HG02623 (cell line): ENCODE results near the gene DUSP1.

ENCODE experiments used
- ATAC-seq: cut with Tn5 transposase; IDR thresholded peaks from one replicate; pipeline ENCODE4 v1.9.1; 2021; ENCODE audit warnings: moderate library complexity; ENCODE audit not compliant: unreplicated experiment

Gene DUSP1

GRCh38 chr5:172745838-172746237 is 25.2 kb downstream of the DUSP1 start:
- no peak for ATAC-seq

GRCh38 chr5:172745406-172745805 is 25.6 kb downstream of the DUSP1 start:
- ATAC-seq = no peak

GRCh38 chr5:172744123-172745104 is 26.6 kb downstream of the DUSP1 start:
- no peak for ATAC-seq

DNA sequence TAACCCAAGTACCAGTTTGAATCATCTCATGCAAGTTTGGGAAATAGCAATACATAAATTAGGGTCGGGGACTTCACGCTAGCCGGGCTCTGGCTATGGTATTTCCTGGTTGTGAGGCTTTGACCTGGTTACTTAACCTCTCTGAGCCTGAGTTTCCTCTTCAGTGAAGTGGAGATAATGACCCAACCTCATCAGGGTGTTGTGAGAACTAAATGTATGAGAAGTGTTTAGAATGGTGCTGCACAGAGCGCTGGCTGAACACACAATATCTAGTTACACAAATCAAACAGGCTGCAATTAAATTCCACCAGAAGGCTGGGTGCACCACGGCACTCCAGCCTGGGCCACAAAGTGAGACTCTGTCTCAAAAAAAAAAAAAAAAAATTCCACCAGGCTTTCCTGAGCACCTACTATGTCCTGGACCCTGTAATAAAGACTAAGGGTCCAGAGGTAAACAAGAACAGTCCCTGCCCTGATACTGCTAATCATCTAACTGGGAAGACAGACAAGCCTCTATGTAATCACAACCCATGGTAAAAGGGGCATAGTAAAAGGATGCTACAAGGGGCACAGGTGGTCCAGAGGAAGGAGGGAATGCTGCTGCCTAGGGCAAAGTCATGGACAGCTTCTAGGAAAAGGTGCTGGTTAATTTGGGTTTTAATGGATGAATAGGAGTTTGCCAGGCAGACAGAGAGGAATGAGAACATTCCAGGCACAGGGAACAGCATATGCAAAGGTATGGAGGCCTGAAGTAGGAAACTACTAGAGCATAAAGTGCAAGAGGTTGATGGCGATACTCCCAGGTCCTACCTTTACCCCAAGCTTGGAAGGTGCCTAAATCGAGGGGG is 27.7 kb downstream of the DUSP1 start:
- no peak for ATAC-seq

DNA sequence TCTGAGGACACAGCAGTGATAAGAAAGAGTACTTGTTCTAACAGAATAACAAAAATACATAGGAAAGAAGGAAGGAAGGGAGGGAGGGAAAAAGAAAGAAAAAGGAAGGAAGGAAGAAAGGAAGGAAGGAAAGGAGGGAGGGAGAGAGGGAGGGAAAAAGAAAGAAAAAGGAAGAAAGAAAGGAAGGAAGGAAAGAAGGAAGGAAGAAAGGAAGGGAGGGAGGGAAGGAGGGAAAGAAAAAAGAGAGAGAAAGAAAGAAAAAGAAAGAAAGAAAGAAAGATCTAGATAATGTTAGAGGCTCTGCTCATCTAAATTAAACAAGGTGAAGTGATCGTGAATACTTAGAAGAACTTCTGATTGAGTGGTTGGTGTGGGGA is 29.8 kb downstream of the DUSP1 start:
- no peak for ATAC-seq

- ATAC-seq = no peak
Measured at GRCh38 chr5:172740428-172741205, 30.4 kb downstream of the DUSP1 start.

GRCh38 chr5:172739375-172739774 is 31.6 kb downstream of the DUSP1 start:
- no peak for ATAC-seq

- no peak for ATAC-seq
Measured at GRCh38 chr5:172736508-172737135, 34.4 kb downstream of the DUSP1 start.

GRCh38 chr5:172735141-172735831 is 35.7 kb downstream of the DUSP1 start:
- no peak for ATAC-seq

DNA sequence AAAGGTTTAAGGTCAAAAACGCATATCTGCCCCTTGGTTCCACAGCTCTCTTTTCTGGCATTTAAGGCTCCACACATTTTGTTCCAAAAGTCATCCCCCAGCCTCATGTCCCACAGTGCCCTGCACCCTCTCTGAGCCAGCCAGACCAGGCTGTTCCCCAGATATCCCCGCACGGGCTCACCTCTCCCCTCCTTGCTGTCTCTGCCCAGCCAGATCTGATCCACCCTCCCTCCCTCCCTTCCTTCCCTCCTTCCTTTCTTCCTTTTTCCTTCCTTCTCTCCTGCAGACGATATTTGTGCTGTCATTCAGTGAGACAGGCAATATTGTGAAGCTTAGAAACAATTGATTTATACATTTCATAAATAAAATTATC is 37.0 kb downstream of the DUSP1 start:
- no peak for ATAC-seq

DNA sequence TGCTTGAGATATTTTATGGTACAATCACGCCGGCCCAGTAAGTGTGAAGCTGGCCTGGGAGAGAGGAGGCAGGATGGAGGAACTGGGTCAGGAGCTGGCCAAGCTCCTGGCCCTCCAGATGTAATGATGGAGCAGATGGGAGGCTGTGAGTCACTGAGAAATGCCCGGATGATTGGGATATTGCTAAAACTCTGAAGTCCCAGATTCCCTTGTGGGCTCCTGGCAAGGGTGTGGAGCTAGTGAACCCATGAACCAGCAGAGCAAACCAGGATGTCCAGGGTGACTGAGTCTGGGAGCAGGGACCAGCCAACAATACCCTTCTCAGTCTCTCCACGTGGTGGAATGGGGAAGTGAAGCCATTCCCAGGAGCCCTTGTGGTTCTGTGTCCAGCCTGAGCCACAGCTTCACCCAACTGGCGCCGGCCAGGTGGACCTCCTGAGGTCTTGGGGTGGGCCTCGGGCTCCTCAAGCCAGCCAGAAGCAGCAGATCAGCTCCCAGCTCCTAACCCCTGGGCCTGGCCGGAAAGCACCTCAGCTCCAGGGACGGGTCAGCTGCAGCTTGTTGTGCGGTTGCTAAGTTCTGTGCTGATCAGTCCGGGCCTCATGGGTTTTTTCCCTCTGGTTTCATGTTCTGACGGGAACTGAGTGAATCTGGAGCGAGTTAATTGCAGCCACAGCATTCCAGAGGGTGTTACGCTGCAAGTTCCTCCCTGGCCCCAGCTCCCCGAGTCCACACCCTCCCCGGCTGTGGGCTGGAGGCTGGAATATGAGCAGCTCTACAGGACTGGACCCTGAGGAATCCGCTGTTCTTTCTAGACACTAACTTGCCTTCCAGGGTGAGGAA is 37.6 kb downstream of the DUSP1 start:
- no peak for ATAC-seq

DNA sequence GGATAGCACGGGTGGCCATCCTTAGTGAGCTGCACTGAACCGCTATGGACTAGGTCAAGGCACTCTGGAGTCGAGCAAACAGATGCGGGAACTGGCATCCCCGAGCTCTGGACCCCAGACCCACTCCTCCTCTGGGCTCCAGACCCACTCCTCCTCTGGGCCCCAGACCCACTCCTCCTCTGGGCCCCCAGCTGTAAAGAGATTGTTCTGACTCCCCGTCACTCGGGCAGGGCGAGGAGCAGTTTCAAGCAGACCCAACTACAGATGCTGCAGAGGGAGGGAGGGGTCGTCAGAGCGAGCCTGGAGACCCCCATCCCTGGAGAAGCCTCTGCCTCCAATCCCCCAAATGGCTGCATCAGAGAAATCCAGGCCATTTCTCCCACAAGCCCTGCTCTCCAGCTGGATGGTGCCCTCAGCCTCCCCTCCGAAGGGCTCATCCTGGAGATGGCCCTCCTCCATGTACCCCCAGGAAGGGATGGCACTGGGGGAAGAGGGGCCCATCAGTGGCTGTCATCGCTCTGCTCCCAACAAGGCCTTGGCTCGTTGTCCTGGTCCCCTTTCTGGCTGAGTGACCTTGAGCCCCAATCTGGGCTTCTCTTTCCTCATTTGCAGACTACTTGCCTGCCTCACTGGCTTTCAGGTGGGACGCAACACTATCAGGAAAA is 38.7 kb downstream of the DUSP1 start:
- ATAC-seq = no peak

DNA sequence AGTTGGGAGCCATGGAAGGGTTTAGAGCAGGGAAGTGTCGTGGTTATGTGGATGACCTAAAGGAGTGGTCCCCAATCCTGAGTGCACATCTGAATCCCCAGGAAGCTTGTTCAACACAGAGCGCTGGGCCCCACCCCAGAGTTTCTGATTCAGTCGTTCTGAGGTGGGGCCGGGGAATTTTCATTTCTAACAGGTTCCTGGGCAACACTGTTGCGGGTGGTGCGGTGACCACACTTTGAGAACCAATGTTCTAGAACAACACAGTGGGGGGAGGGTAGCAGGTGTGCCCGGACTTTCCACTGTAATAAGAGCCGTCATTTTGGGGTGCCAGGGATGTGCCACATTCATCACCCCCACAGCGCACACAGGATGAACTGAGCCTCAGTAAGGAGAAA is 39.3 kb downstream of the DUSP1 start:
- ATAC-seq = no peak

GRCh38 chr5:172730981-172731679 is 39.9 kb downstream of the DUSP1 start:
- no peak for ATAC-seq

GRCh38 chr5:172730222-172730621 is 40.8 kb downstream of the DUSP1 start:
- no peak for ATAC-seq

GRCh38 chr5:172729588-172729987 is 41.4 kb downstream of the DUSP1 start:
- ATAC-seq = no peak

DNA sequence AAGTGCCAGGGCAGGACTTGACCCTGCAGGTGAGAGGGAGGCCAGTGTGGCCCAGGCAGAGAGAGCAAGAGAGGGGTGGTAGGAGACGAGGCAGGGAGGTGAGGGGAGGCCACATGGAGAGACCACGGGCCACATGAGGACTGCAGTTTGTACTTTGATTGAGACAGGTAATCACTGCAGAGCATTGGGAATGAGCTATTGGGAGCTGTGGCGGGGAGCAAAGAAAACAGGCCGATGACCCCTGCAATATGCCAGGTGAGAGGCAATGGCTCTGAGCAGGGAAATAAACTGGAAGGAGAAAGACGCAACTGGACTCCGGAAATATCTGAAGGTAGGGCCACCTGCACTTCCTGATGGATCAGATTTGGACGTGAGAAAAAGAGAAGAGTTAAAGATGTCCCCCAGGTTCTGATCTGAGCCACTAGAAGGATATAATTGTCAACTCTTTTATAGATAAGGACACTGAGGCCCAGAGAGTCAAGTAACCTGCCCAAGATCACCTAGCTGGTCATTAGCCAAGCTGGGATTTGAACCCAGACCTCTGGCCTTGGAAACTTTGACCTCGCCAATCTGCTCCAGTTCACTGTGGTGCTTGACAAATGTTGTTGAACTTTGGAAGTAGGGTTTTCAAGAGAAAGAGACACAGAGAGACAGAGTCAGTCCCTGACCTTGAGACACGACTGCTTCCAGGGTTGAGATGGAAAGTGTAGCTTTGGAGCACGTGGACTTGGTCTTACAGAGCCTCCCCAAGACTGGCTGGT is 42.3 kb downstream of the DUSP1 start:
- no peak for ATAC-seq
